Ovary (tissue), 9 donors: ENCODE measurements around the gene ANGPTL4. TPM values are rescaled to one million over a fixed set of nuclear protein-coding genes. Genes with fewer than 3 reads are reported as not detected.

Experiments
- DNase-seq, 5 donors: peaks; one replicate each; pipeline ENCODE4 v3.0.0-alpha.2; 2019 to 2020
- H3K27ac ChIP-seq, 2 donors: fragments of 200-600 bp; one replicate each; pipeline versions ENCODE4 v1.5.1 to v1.8.0; 2019 to 2022
- H3K27me3 ChIP-seq: fragments of 200-600 bp; one replicate; pipeline ENCODE4 v1.8.0; 2022
- H3K36me3 ChIP-seq: fragments of 200-600 bp; sonication (generic); one replicate; pipeline ENCODE4 v1.5.1; 2019
- H3K4me1 ChIP-seq: one replicate; pipeline ENCODE4 v1.8.1; 2013; ENCODE audit warnings: mild to moderate bottlenecking, moderate library complexity; ENCODE audit not compliant: insufficient read depth
- H3K4me3 ChIP-seq: fragments of 200-600 bp; sonication (generic); one replicate; pipeline ENCODE4 v1.5.1; 2017
- H3K9me3 ChIP-seq, 2 donors: fragments of 200-600 bp in 1 of 2; sonication (generic) in 1 of 2; one replicate each; pipeline versions ENCODE4 v1.5.1 to v1.8.1; 2013 to 2019; ENCODE audit warnings: mild to moderate bottlenecking in 1 of 2, moderate library complexity in 1 of 2
- CTCF ChIP-seq, 3 donors: fragments of 450-650 bp in 2 of 3; fragments of 200-600 bp in 1 of 3; IDR thresholded peaks; one replicate each; pipeline versions ENCODE4 v1.5.1 to v1.8.0; 2016 to 2022; ENCODE audit warnings: antibody characterized with exemption in 3 of 3, mild to moderate bottlenecking in 1 of 3
- EP300 ChIP-seq: sonication (generic); formaldehyde crosslinking; IDR thresholded peaks from one replicate; pipeline ENCODE4 v1.6.1; 2017; ENCODE audit warnings: antibody characterized with exemption
- POLR2A ChIP-seq: fragments of 450-650 bp; IDR thresholded peaks from one replicate; pipeline ENCODE4 v1.6.1; 2017; ENCODE audit warnings: antibody characterized with exemption, mild to moderate bottlenecking, moderate library complexity
- WGBS, 3 donors: extraction: QIAGEN DNeasy Blood & Tissue Kit in 1 of 3; methylation state at CpG; one replicate each; pipeline versions ENCODE4 v1.1.5 to v1.1.7; 2013 to 2017; 5-methylcytosine and 5-hydroxymethylcytosine counted together
- intact Hi-C, 4 donors: fragments of 100-400 bp; cut with DNase I; formaldehyde crosslinking; loops; one replicate each; pipeline versions ENCODE4 v1.11.0 to v1.15.1; 2022 to 2023
- polyA plus RNA-seq, 2 donors: library from polyadenylated mRNA; stranded (reverse); fragments of 200-250 nt in 1 of 2; fragments of 350-450 nt in 1 of 2; fragmentation: Illumina TruSeq in 1 of 2; extraction: RNeasy Lipid Tissue Mini Kit (QIAGEN cat#74804) in 1 of 2; gene quantifications; one replicate each; pipeline ENCODE4 v1.2.3, GENCODE V29; 2013 to 2014
- total RNA-seq, 7 donors: library from RNA; depleted of rRNA in 2 of 7; stranded (reverse); fragments of >200 nt in 2 of 7; fragmentation: NEBNext Ultra II Directional in 3 of 7; extraction: Animal tissue kit (Norgen Biotek cat#: 25700) in 3 of 7; gene quantifications; one replicate each; pipeline versions ENCODE4 v1.1.0 to v1.2.4, GENCODE V29; 2016 to 2023
- donor health status: DM: no; HTN: no; CAD: no; lungs with moderate emphysema.
- donor health status: DM: no; HTN: no; CAD: no.
- donor health status: Bipolar disorder and iron deficiency.
- donor health status: DM: yes; HTN: yes; CAD: no.
- donor health status: DM: no; HTN: no; CAD: no.
- donor health status: DM: yes; HTN: yes; CAD: no.

ANGPTL4 gene
- total and polyA plus RNA-seq, 9 donors: 0.71 to 35.0 (median 3.0) TPM

- Histone ChIP-seq H3K9me3 (no peaks in the 10 kb centered on the region), H3K36me3 (no peaks in the 10 kb centered on the region), H3K4me3 (no peak overlapping the region), H3K27ac (no peak overlapping the region), H3K4me1 (peaks cover 2% of the 10 kb centered on the region), H3K27me3 (peaks cover 5% of the 10 kb centered on the region)
- WGBS, 3 donors: 6 to 30% (median 12%) methylated on average over 49 to 79 of the region's 79 CpGs
- TF ChIP-seq POLR2A: no peak
- no peak for TF ChIP-seq EP300
- no peak for TF ChIP-seq CTCF (IDR thresholded peaks at IDR 0.05)
- intact Hi-C loops: no loop called here
- no peak for DNase-seq
Measured at GRCh38 chr19:8335343-8336071, 28.4 kb upstream of the ANGPTL4 start.

GRCh38 chr19:8336072-8336569, 27.8 kb upstream of the ANGPTL4 start:
- no peaks in the 10 kb centered on the region for H3K36me3 ChIP-seq
- H3K4me1 ChIP-seq: peaks cover 4% of the 10 kb centered on the region
- H3K27ac ChIP-seq: no peak overlapping the region
- no peaks in the 10 kb centered on the region for H3K9me3 ChIP-seq
- 30 to 40% (median 33%) methylated on average over 27 of the region's 27 CpGs for WGBS, 3 donors
- no peak overlapping the region for H3K4me3 ChIP-seq
- intact Hi-C loops: no loop called here
- DNase-seq: no peak
- peaks cover 5% of the 10 kb centered on the region for H3K27me3 ChIP-seq
- TF ChIP-seq CTCF (IDR thresholded peaks at IDR 0.05) (no peak), POLR2A (no peak), EP300 (no peak)

GRCh38 chr19:8336660-8337059, 27.3 kb upstream of the ANGPTL4 start:
- DNase-seq: no peak
- Histone ChIP-seq H3K4me3 (no peak overlapping the region), H3K27ac (no peak overlapping the region), H3K27me3 (peaks cover 5% of the 10 kb centered on the region), H3K4me1 (peaks cover 4% of the 10 kb centered on the region), H3K9me3 (no peaks in the 10 kb centered on the region), H3K36me3 (no peaks in the 10 kb centered on the region)
- intact Hi-C loops: no loop called here
- TF ChIP-seq POLR2A (no peak), CTCF (IDR thresholded peaks at IDR 0.05) (no peak), EP300 (no peak)
- WGBS, 3 donors: 62 to 69% (median 65%) methylated on average over 8 of the region's 8 CpGs

- Histone ChIP-seq H3K9me3 (no peaks in the 10 kb centered on the region), H3K27ac (no peak overlapping the region), H3K36me3 (no peaks in the 10 kb centered on the region), H3K4me3 (no peak overlapping the region), H3K27me3 (peaks cover 5% of the 10 kb centered on the region), H3K4me1 (peaks cover 4% of the 10 kb centered on the region)
- intact Hi-C loops: no loop called here
- no peak for DNase-seq
- 68 to 86% (median 81%) methylated on average over 7 of the region's 7 CpGs for WGBS, 3 donors
- no peak for TF ChIP-seq CTCF (IDR thresholded peaks at IDR 0.05)
- TF ChIP-seq EP300: no peak
- TF ChIP-seq POLR2A: no peak
Measured at GRCh38 chr19:8337728-8338127, 26.2 kb upstream of the ANGPTL4 start.
